ENCODE data around the gene PRRC2B. TPM values are rescaled to one million over a fixed set of nuclear protein-coding genes. Genes with fewer than 3 reads are reported as not detected.

Gene PRRC2B
- total and polyA plus RNA-seq, 12 donors: 26.4 to 153 (median 126) TPM

- no peaks in the 10 kb centered on the region for H3K9me3 ChIP-seq
- no peak for DNase-seq
- intact Hi-C loops (cut with DNase I): loop anchor here in 1 of 10 donors (10.0 kb wide), 1 partner anchor 47 kb away; no protein-coding TSS in a partner anchor
- H3K27me3 ChIP-seq: no peaks in the 10 kb centered on the region
- H3K4me3 ChIP-seq: no peak overlapping the region
- TF ChIP-seq CTCF (IDR thresholded peaks at IDR 0.05): no peak
- 47 to 48% methylated on average over 8 of the region's 8 CpGs for WGBS, 2 donors
- peaks cover 0 to 7% (median 0%) of the 10 kb centered on the region in 9 donors for H3K36me3 ChIP-seq
- H3K27ac ChIP-seq: peak overlapping the region in 8 of 10 donors; percentile 39 to 75 (median 60)
- ATAC-seq: no peak
- peaks cover 55 to 91% (median 76%) of the 10 kb centered on the region in 9 donors for H3K4me1 ChIP-seq
Measured at GRCh38 chr9:131421691-131422090, 27.8 kb downstream of the PRRC2B start.

GRCh38 chr9:131422241-131422792 is 28.4 kb downstream of the PRRC2B start:
- H3K36me3 ChIP-seq: peaks cover 0 to 7% (median 0%) of the 10 kb centered on the region in 9 donors
- intact Hi-C loops (cut with DNase I): loop anchor here in 1 of 10 donors (10.0 kb wide), 1 partner anchor 48 kb away; no protein-coding TSS in a partner anchor
- 46 to 49% methylated on average over 12 of the region's 12 CpGs for WGBS, 2 donors
- peak in 6 of 9 donors; percentile 13 to 40 (median 31) for TF ChIP-seq CTCF (IDR thresholded peaks at IDR 0.05)
- H3K27me3 ChIP-seq: no peaks in the 10 kb centered on the region
- no peaks in the 10 kb centered on the region for H3K9me3 ChIP-seq
- DNase-seq: no peak
- no peak overlapping the region for H3K4me3 ChIP-seq
- H3K27ac ChIP-seq: peak overlapping the region in 9 of 10 donors; percentile 39 to 75 (median 55)
- peak; percentile 19 to 71 (median 54) for ATAC-seq
- H3K4me1 ChIP-seq: peaks cover 52 to 89% (median 72%) of the 10 kb centered on the region in 9 donors

GRCh38 chr9:131423171-131423581 is 29.3 kb downstream of the PRRC2B start:
- peaks cover 45 to 80% (median 63%) of the 10 kb centered on the region in 9 donors for H3K4me1 ChIP-seq
- ATAC-seq (peak; percentile 65 to 77 (median 70)), DNase-seq (peak; percentile 52 to 61)
- TF ChIP-seq CTCF (IDR thresholded peaks at IDR 0.05): no peak
- peak overlapping the region in 2 of 10 donors; percentile 1 to 15 for H3K4me3 ChIP-seq
- intact Hi-C loops (cut with DNase I): loop anchor here in 1 of 10 donors (10.0 kb wide), 1 partner anchor 48 kb away; no protein-coding TSS in a partner anchor
- H3K27ac ChIP-seq: peak overlapping the region in 9 of 10 donors; percentile 39 to 75 (median 55)
- no peaks in the 10 kb centered on the region for H3K9me3 ChIP-seq
- peaks cover 0 to 3% (median 0%) of the 10 kb centered on the region in 9 donors for H3K36me3 ChIP-seq
- H3K27me3 ChIP-seq: no peaks in the 10 kb centered on the region
- WGBS, 2 donors: 6 to 13% methylated on average over 14 of the region's 14 CpGs

GRCh38 chr9:131426545-131426944 is 32.7 kb downstream of the PRRC2B start:
- intact Hi-C loops (cut with DNase I): loop anchor here in 1 of 10 donors (10.0 kb wide), 1 partner anchor 52 kb away; no protein-coding TSS in a partner anchor
- Histone ChIP-seq H3K36me3 (peaks cover 0 to 20% (median 0%) of the 10 kb centered on the region in 9 donors), H3K27me3 (no peaks in the 10 kb centered on the region), H3K9me3 (no peaks in the 10 kb centered on the region), H3K27ac (no peak overlapping the region), H3K4me3 (no peak overlapping the region), H3K4me1 (peaks cover 30 to 64% (median 46%) of the 10 kb centered on the region in 9 donors)
- DNase-seq (no peak), ATAC-seq (peak in 1 of 8 donors; percentile 23)
- 84 to 85% methylated on average over 3 of the region's 3 CpGs for WGBS, 2 donors
- no peak for TF ChIP-seq CTCF (IDR thresholded peaks at IDR 0.05)
